AG10803 (cell line): ENCODE data around the gene KRCC1.
A peak's percentile ranks its signal among the peaks of the same experiment; 100 is the strongest.
"Not testable (repeated sequence)": the region's sequence is repeated elsewhere in the genome, so short reads cannot be mapped to it uniquely, and the experiment has no call there.

Source experiments
- DNase-seq: peaks from one replicate; pipeline ENCODE4 v3.0.0; 2010; ENCODE audit warnings: low read depth
- H3K4me3 ChIP-seq: 2 replicates; pipeline ENCODE4 v1.5.1; 2011; ENCODE audit warnings: mild to moderate bottlenecking, low read length, control low read depth
- CTCF ChIP-seq: conservative IDR thresholded peaks from 2 replicates; pipeline ENCODE4 v1.5.1; 2011; ENCODE audit warnings: mild to moderate bottlenecking, low read length, control low read depth, inconsistent platforms

The KRCC1 gene

GRCh38 chr2:88027697-88028389 is 27.7 kb downstream of the KRCC1 start:
- H3K4me3 ChIP-seq = no peak overlapping the region
- no peak for TF ChIP-seq CTCF

GRCh38 chr2:88024509-88024908 is 31.1 kb downstream of the KRCC1 start:
- no peak overlapping the region for H3K4me3 ChIP-seq
- no peak for DNase-seq
- TF ChIP-seq CTCF = no peak

More at GRCh38 chr2:88027697-88028389, 27.7 kb downstream of the KRCC1 start:
- DNase-seq = no peak

- DNase-seq = no peak
- H3K4me3 ChIP-seq = no peak overlapping the region
- TF ChIP-seq CTCF = no peak
These were observed 33.0 kb downstream of the KRCC1 start for GRCh38 chr2:88022669-88022921.

- H3K4me3 ChIP-seq = no peak overlapping the region
- no peak for TF ChIP-seq CTCF
- no peak for DNase-seq
These were observed 35.6 kb downstream of the KRCC1 start for GRCh38 chr2:88019985-88020384.

- no peak for DNase-seq
- TF ChIP-seq CTCF = no peak
- no peak overlapping the region for H3K4me3 ChIP-seq
These were observed 36.7 kb downstream of the KRCC1 start for GRCh38 chr2:88018909-88019308.

GRCh38 chr2:88018077-88018805 is 37.3 kb downstream of the KRCC1 start:
- not testable (repeated sequence) for DNase-seq, H3K4me3 ChIP-seq

GRCh38 chr2:88017780-88018038 is 37.9 kb downstream of the KRCC1 start:
- DNase-seq, H3K4me3 ChIP-seq: not testable (repeated sequence)

GRCh38 chr2:88016960-88017779 is 38.4 kb downstream of the KRCC1 start:
- H3K4me3 ChIP-seq = peak overlapping the region; percentile 53
- no peak for TF ChIP-seq CTCF
- no peak for DNase-seq
